Kidney (tissue), 14 donors: ENCODE measurements around the gene PMIS2. TPM values are rescaled to one million over a fixed set of nuclear protein-coding genes. Genes with fewer than 3 reads are reported as not detected.

Source experiments
- DNase-seq, 5 donors: peaks; one replicate each; pipeline ENCODE4 v3.0.0-alpha.2; 2013 to 2020
- FAIRE-seq: peaks from 2 replicates; lab custom pipeline; 2012; peaks lifted over from hg19 to GRCh38; lab: Jason Lieb, UNC
- H3K27ac ChIP-seq, 2 donors: one replicate each; pipeline ENCODE4 v1.7.0; 2013; ENCODE audit warnings: low read depth in 2 of 2, low read length in 2 of 2, inconsistent platforms in 1 of 2
- H3K27me3 ChIP-seq: one replicate; pipeline ENCODE4 v1.7.1; 2013; ENCODE audit warnings: low read length, inconsistent platforms; ENCODE audit not compliant: control insufficient read depth, insufficient read depth
- H3K36me3 ChIP-seq, 3 donors: one replicate each; pipeline versions ENCODE4 v1.7.0 to v1.7.1; 2013; ENCODE audit warnings: low read length in 3 of 3, control low read depth in 1 of 3, inconsistent platforms in 1 of 3; ENCODE audit not compliant: insufficient read depth in 3 of 3, control insufficient read depth in 2 of 3
- H3K4me1 ChIP-seq, 3 donors: one replicate each; pipeline versions ENCODE4 v1.7.0 to v1.7.1; 2013; ENCODE audit warnings: low read length in 3 of 3, inconsistent platforms in 1 of 3, low read depth in 1 of 3; ENCODE audit not compliant: control insufficient read depth in 2 of 3, insufficient read depth in 2 of 3
- H3K4me3 ChIP-seq, 3 donors: one replicate each; pipeline versions ENCODE4 v1.7.0 to v1.8.1; 2013; ENCODE audit warnings: low read length in 3 of 3, control low read depth in 1 of 3, inconsistent platforms in 1 of 3
- H3K9ac ChIP-seq, 3 donors: one replicate each; pipeline versions ENCODE4 v1.7.0 to v1.7.1; 2013; ENCODE audit warnings: low read length in 3 of 3, control low read depth in 1 of 3, inconsistent platforms in 1 of 3
- H3K9me3 ChIP-seq, 3 donors: one replicate each; pipeline versions ENCODE4 v1.7.0 to v1.7.1; 2013; ENCODE audit warnings: low read length in 3 of 3, control low read depth in 1 of 3, inconsistent platforms in 1 of 3; ENCODE audit not compliant: control insufficient read depth in 2 of 3, insufficient read depth in 1 of 3
- intact Hi-C: fragments of 100-400 bp; cut with DNase I; formaldehyde crosslinking; loops from one replicate; pipeline ENCODE4 v1.11.1; 2022
- polyA plus RNA-seq: library from polyadenylated mRNA; stranded (reverse); fragments of 350-450 nt; fragmentation: Illumina TruSeq; extraction: RNeasy Lipid Tissue Mini Kit (QIAGEN cat#74804); gene quantifications from one replicate; pipeline ENCODE4 v1.2.3, GENCODE V29; 2014; ENCODE audit warnings: low read depth, low replicate concordance; ENCODE audit not compliant: insufficient read depth
- total RNA-seq: library from RNA; stranded (reverse); fragmentation: NEBNext Ultra II Directional; extraction: Animal tissue kit (Norgen Biotek cat#: 25700); gene quantifications from one replicate; pipeline ENCODE4 v1.2.1, GENCODE V29; 2021
- TF ChIP-seq, protein P1 (sequence below): IDR thresholded peaks from 3 replicates; pipeline ENCODE4 v1.5.1; 2012; ENCODE audit warnings: mild to moderate bottlenecking, moderate library complexity, borderline replicate concordance; ENCODE audit not compliant: insufficient read depth; ENCODE audit errors: extremely low read depth
- donor health status: control.
- donor health status: control.
- donor health status: control.
- donor health status: control.
- donor health status: control.
- donor health status: DM: yes; HTN: yes; CAD: no.
- donor health status: Normal renal cell carcinoma (clear cell type).

The PMIS2 gene
- total and polyA plus RNA-seq, 2 donors from 2014 or later: not detected

GRCh38 chr19:35554076-35554475, 31.9 kb upstream of the PMIS2 start:
- Histone ChIP-seq H3K4me1 (peaks cover 0 to 2% (median 0%) of the 10 kb centered on the region in 3 donors), H3K9me3 (no peaks in the 10 kb centered on the region), H3K36me3 (no peaks in the 10 kb centered on the region), H3K9ac (no peak overlapping the region), H3K4me3 (no peak overlapping the region), H3K27ac (no peak overlapping the region), H3K27me3 (peaks cover 3% of the 10 kb centered on the region)
- TF ChIP-seq, protein P1, sequence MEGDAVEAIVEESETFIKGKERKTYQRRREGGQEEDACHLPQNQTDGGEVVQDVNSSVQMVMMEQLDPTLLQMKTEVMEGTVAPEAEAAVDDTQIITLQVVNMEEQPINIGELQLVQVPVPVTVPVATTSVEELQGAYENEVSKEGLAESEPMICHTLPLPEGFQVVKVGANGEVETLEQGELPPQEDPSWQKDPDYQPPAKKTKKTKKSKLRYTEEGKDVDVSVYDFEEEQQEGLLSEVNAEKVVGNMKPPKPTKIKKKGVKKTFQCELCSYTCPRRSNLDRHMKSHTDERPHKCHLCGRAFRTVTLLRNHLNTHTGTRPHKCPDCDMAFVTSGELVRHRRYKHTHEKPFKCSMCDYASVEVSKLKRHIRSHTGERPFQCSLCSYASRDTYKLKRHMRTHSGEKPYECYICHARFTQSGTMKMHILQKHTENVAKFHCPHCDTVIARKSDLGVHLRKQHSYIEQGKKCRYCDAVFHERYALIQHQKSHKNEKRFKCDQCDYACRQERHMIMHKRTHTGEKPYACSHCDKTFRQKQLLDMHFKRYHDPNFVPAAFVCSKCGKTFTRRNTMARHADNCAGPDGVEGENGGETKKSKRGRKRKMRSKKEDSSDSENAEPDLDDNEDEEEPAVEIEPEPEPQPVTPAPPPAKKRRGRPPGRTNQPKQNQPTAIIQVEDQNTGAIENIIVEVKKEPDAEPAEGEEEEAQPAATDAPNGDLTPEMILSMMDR: no peak
- DNase-seq: no peak
- intact Hi-C loops: no loop called here
- FAIRE-seq: no peak

- FAIRE-seq (no peak), DNase-seq (peak in 2 of 5 donors; percentile 30 to 44)
- no peak overlapping the region for H3K4me3 ChIP-seq
- peaks cover 3% of the 10 kb centered on the region for H3K27me3 ChIP-seq
- peaks cover 0 to 2% (median 0%) of the 10 kb centered on the region in 3 donors for H3K4me1 ChIP-seq
- intact Hi-C loops: no loop called here
- no peak overlapping the region for H3K27ac ChIP-seq
- TF ChIP-seq, protein P1: no peak
- H3K36me3 ChIP-seq: no peaks in the 10 kb centered on the region
- H3K9ac ChIP-seq: no peak overlapping the region
- no peaks in the 10 kb centered on the region for H3K9me3 ChIP-seq
These were observed 30.5 kb upstream of the PMIS2 start for GRCh38 chr19:35555301-35556005.

DNA sequence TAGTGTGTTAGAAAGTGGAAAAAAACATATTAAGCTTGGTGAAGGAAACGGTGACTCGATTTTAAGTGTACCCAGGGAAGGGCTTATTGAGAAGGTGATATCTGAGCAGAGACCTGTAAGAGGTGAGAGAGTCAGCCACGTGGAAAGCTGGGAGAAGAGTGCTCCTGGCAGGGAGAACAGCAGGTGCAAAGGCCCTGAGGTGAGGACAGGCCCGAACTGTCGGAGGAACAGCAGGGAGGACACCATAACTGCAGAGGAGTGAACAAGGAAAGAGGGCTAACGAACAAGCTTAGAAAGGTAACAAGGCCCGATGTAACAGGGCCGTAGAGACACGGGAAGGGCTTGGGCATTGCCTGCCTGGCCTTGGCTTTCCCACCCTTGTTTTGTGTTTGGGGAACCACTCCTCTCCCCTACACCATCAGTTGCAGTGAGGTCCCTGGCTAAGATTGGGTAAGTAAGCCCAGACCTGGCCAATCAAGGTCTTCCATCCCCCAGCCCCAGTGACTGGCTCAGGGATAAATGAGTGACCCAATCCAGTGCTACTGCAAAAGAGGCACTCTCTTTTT, 29.9 kb upstream of the PMIS2 start:
- intact Hi-C loops: no loop called here
- peaks cover 0 to 2% (median 0%) of the 10 kb centered on the region in 3 donors for H3K4me1 ChIP-seq
- peak in 1 of 5 donors; percentile 8 for DNase-seq
- H3K27me3 ChIP-seq: peaks cover 3% of the 10 kb centered on the region
- no peaks in the 10 kb centered on the region for H3K9me3 ChIP-seq
- H3K9ac ChIP-seq: no peak overlapping the region
- no peak overlapping the region for H3K4me3 ChIP-seq
- no peaks in the 10 kb centered on the region for H3K36me3 ChIP-seq
- no peak overlapping the region for H3K27ac ChIP-seq
- FAIRE-seq: no peak
- TF ChIP-seq, protein P1: no peak
